ENCODE data around the gene PCDHGB6.
"Not testable (repeated sequence)": the region's sequence is repeated elsewhere in the genome, so short reads cannot be mapped to it uniquely, and the experiment has no call there.

PCDHGB6 gene

GRCh38 chr5:141389153-141390042 is 18.4 kb upstream of the PCDHGB6 start:
- DNase-seq, result no peak

- DNase-seq, result no peak
These were observed 15.2 kb upstream of the PCDHGB6 start, which contains the start of gene PCDHGA8 for GRCh38 chr5:141392429-141393198. PCDHGA8 (plus strand) TSS chr5:141392633; CDS start chr5:141392814, 181 bp downstream.

- DNase-seq, result no peak
These were observed 14.6 kb upstream of the PCDHGB6 start for GRCh38 chr5:141393267-141393666.

- DNase-seq, result not testable (repeated sequence)
These were observed 13.2 kb upstream of the PCDHGB6 start for GRCh38 chr5:141394401-141395187.

GRCh38 chr5:141397756-141398551 is 9.9 kb upstream of the PCDHGB6 start, which contains the start of gene PCDHGB5:
PCDHGB5 (plus strand) TSS chr5:141397947; CDS start chr5:141398128, 181 bp downstream.
- peak; percentile 38 for DNase-seq

- DNase-seq, result no peak
These were observed 9.2 kb upstream of the PCDHGB6 start for GRCh38 chr5:141398608-141399007.

- DNase-seq, result no peak
These were observed 8.1 kb upstream of the PCDHGB6 start for GRCh38 chr5:141399555-141400258.

- no peak for DNase-seq
These were observed 5.1 kb upstream of the PCDHGB6 start, which contains the start of gene PCDHGA9 for GRCh38 chr5:141402553-141403243. PCDHGA9 (plus strand) TSS chr5:141402778; CDS start chr5:141402953, 175 bp downstream.

GRCh38 chr5:141403387-141403786 is 4.4 kb upstream of the PCDHGB6 start:
- no peak for DNase-seq

- no peak for DNase-seq
These were observed 1.9 kb downstream of the PCDHGB6 start for GRCh38 chr5:141409598-141410306.

- DNase-seq, result no peak
These were observed 3.8 kb downstream of the PCDHGB6 start for GRCh38 chr5:141411575-141411974.

GRCh38 chr5:141412854-141413539 is 5.2 kb downstream of the PCDHGB6 start, which contains the start of gene PCDHGA10:
PCDHGA10 (plus strand) TSS chr5:141412987; CDS start chr5:141413176, 189 bp downstream.
- peak; percentile 44 for DNase-seq

GRCh38 chr5:141413540-141414069 is 5.8 kb downstream of the PCDHGB6 start:
- DNase-seq, result no peak

GRCh38 chr5:141414548-141415274 is 6.9 kb downstream of the PCDHGB6 start:
- not testable (repeated sequence) for DNase-seq

GRCh38 chr5:141415275-141415618 is 7.4 kb downstream of the PCDHGB6 start:
- not testable (repeated sequence) for DNase-seq

GRCh38 chr5:141417494-141418172 is 9.8 kb downstream of the PCDHGB6 start, which contains the start of gene PCDHGB7:
PCDHGB7 (plus strand) TSS chr5:141417677; CDS start chr5:141417860, 183 bp downstream.
- DNase-seq, result peak; percentile 45
